Astrocyte of the cerebellum (primary cell): ENCODE data around the gene COL27A1.

Experiments
- DNase-seq: peaks from one replicate; pipeline ENCODE4 v3.0.0-alpha.2; 2011; ENCODE audit warnings: low read depth
- H3K4me3 ChIP-seq: 2 replicates; pipeline ENCODE4 v1.5.1; 2011; ENCODE audit warnings: mild to moderate bottlenecking, low read depth, low read length, moderate library complexity
- in situ Hi-C: cut with HindIII; loops from 2 replicates; pipeline ENCODE4 v1.10.0; 2017; ENCODE audit warnings: low sequenced_read_pairs
- TF ChIP-seq, protein P1 (sequence below): IDR thresholded peaks from 2 replicates; pipeline ENCODE4 v1.5.1; 2012; ENCODE audit warnings: low read length, low read depth, moderate library complexity, mild to moderate bottlenecking; ENCODE audit errors: missing control alignments

COL27A1 gene

DNA sequence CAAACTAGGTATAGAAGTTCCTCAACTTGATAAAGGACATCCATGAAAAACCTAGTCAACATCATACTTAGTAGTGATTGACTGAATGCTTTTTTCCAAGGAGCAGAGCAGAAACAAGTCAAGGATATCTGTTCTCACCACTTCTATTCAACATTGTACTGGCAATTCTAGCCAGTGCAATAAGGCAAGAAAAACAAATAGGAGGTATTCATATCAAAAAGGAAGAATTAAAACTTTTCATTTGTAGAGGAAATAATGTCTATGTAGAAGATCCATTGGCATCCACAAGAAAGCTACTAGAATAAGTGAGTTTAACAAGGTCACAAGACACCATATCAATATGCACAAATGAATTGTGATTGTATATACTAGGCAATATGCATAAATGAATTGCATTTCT lies 139.3 kb downstream of the COL27A1 start:
- no peak overlapping the region for H3K4me3 ChIP-seq
- TF ChIP-seq, protein P1, sequence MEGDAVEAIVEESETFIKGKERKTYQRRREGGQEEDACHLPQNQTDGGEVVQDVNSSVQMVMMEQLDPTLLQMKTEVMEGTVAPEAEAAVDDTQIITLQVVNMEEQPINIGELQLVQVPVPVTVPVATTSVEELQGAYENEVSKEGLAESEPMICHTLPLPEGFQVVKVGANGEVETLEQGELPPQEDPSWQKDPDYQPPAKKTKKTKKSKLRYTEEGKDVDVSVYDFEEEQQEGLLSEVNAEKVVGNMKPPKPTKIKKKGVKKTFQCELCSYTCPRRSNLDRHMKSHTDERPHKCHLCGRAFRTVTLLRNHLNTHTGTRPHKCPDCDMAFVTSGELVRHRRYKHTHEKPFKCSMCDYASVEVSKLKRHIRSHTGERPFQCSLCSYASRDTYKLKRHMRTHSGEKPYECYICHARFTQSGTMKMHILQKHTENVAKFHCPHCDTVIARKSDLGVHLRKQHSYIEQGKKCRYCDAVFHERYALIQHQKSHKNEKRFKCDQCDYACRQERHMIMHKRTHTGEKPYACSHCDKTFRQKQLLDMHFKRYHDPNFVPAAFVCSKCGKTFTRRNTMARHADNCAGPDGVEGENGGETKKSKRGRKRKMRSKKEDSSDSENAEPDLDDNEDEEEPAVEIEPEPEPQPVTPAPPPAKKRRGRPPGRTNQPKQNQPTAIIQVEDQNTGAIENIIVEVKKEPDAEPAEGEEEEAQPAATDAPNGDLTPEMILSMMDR = no peak
- no peak for DNase-seq
- in situ Hi-C loops = no loop called here

- TF ChIP-seq, protein P1 = no peak
- H3K4me3 ChIP-seq = no peak overlapping the region
- no peak for DNase-seq
- in situ Hi-C loops = no loop called here
Measured at GRCh38 chr9:114296338-114296737, 141.0 kb downstream of the COL27A1 start.

- TF ChIP-seq, protein P1 = no peak
- no peak for DNase-seq
- H3K4me3 ChIP-seq = no peak overlapping the region
- in situ Hi-C loops = no loop called here
Measured at GRCh38 chr9:114299286-114300152, 144.2 kb downstream of the COL27A1 start.

GRCh38 chr9:114300153-114300845 lies 145.0 kb downstream of the COL27A1 start:
- no peak for DNase-seq
- in situ Hi-C loops = no loop called here
- TF ChIP-seq, protein P1 = no peak
- H3K4me3 ChIP-seq = no peak overlapping the region

GRCh38 chr9:114300846-114301797 lies 145.8 kb downstream of the COL27A1 start:
- TF ChIP-seq, protein P1 = no peak
- in situ Hi-C loops = no loop called here
- no peak for DNase-seq

DNA sequence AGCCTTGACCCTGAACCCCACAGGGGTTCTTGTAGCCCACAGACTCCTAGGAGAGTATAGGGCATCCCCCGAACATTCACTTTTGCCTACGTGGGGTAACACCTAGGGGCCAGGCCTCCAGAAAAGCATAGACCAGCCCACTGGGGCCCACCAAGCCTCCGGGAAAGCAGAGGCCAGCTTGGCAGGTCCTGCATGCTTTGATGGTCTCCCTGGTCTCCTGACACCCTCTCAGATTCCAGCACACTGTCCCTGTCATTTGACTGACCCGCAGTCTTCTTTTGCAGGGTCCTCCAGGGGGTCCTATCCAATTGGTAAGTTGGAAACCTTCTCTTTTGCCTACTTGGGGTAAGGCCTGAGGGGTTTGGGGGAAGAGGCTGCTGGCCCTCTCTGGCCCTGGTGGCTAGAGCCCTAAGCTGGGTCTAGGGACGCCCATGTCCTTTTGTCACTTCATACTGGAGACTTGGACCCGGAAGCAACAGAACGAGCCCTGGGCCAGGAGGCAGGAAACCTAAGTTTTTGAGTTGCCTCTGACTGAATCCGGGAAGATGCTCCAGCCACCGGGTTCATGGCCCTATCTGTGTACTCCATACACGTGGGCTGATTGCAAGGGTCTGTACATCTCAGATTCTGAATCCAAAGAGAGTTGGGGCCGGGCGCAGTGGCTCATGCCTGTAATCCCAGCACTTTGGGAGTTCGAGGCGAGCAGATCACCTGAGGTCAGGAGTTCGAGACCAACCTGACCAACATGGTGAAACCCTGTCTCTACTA lies 146.6 kb downstream of the COL27A1 start:
- TF ChIP-seq, protein P1 = no peak

More at GRCh38 chr9:114300846-114301797, 145.8 kb downstream of the COL27A1 start:
- H3K4me3 ChIP-seq = no peak overlapping the region

More for the DNA sequence above, 146.6 kb downstream of the COL27A1 start:
- no peak for DNase-seq
- no peak overlapping the region for H3K4me3 ChIP-seq
- in situ Hi-C loops = no loop called here
